ENCODE measurements around the gene GUK1.

GUK1 gene, protein sequence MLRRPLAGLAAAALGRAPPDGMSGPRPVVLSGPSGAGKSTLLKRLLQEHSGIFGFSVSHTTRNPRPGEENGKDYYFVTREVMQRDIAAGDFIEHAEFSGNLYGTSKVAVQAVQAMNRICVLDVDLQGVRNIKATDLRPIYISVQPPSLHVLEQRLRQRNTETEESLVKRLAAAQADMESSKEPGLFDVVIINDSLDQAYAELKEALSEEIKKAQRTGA

DNA sequence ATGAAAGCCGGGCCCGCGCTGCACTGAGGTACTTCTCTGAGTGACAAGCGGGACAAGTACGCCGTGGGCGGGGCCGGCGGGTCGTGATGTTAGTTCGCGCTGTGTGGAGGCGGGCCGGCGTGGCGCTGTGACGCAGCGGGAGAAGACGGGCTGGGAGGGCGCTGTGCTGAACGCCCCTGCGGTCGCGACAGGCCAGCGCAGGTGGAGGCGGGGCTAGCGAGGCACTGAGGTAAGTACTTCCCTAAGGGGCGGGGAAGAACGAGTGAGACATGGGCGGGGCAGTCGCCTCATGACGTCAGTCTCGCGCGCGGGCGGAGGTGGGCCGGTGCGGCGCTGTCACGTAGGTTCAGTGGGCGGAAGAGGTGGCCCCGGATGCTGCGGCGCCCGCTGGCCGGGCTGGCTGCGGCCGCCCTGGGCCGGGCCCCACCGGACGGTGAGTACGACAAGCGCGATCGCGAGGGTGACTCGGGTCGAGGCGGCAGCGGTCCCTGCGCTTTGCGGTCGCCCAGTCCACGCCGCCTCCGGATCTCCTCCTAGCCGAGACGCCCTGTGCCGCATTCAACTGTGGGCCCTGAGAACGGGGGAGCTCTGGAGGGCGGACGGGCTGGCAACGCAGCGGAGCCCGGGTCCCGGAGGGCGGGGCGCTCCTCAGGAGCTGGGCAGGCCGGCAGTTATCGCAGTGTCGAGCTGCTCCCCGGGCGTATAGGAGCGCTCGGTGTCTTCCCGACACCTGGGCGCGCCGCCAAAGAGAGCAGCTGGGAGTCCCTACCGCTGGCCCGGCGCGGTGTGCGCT lies at the start of gene GUK1:
TSS of gene GUK1 (plus strand) at position 349 of the 793 bp plus-strand sequence. CDS start at position 373, 24 bp downstream.
- peak; percentile 99 for TF ChIP-seq POLR2A (IDR thresholded peaks at IDR 0.05; ENCODE audit: low read depth, low read length)
- DNase-seq (ENCODE audit: insufficient read length, low spot score) (peak; percentile 92), FAIRE-seq (peak; percentile 68)

DNA sequence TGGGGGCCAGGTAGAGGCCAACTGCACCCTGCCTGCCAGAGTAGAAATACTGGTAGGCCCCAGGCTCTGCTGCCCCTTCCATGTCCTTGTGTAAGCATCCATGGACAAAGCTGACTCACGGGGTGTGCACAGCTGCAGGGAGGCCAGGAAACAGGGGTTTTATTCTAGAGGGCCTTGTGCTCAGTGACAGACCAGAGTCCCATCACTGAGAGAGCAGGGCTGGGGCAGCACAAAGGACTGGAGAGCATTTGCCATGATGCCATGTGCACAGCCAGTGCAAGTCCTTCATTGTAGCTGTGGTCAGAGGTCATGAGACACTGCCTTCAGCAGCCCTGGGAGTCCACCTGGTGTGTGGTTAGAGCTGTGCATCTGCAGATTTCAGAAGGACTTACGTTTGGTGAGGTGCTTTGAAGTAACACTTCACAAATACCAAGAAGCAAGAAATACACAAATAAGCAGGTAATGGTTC lies 49.4 kb upstream of the GUK1 start:
- FAIRE-seq (no peak), DNase-seq (ENCODE audit: insufficient read length, low spot score) (no peak)
- no peak for TF ChIP-seq POLR2A (IDR thresholded peaks at IDR 0.05; ENCODE audit: low read depth, low read length)

DNA sequence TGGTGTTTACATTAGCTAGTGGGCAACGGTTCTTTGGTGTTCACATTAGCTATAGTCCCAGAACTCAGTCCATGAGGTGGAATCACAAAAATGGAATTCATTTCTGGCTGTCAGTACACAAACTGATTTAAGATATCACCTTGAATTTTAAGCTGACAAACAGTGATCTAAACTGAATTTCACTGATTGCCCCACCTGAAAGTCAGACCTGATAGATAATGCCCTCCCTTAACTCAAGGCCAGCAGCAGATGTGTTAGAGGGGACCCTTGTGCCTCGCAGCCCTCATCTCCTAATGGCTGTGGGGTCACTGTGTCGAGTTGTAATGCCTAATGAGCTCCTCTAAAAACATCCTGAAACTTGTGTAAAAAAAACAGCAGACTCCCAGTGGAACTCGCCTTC lies 49.0 kb upstream of the GUK1 start:
- FAIRE-seq = no peak
- no peak for TF ChIP-seq POLR2A (IDR thresholded peaks at IDR 0.05; ENCODE audit: low read depth, low read length)
- DNase-seq (ENCODE audit: insufficient read length, low spot score) = no peak

DNA sequence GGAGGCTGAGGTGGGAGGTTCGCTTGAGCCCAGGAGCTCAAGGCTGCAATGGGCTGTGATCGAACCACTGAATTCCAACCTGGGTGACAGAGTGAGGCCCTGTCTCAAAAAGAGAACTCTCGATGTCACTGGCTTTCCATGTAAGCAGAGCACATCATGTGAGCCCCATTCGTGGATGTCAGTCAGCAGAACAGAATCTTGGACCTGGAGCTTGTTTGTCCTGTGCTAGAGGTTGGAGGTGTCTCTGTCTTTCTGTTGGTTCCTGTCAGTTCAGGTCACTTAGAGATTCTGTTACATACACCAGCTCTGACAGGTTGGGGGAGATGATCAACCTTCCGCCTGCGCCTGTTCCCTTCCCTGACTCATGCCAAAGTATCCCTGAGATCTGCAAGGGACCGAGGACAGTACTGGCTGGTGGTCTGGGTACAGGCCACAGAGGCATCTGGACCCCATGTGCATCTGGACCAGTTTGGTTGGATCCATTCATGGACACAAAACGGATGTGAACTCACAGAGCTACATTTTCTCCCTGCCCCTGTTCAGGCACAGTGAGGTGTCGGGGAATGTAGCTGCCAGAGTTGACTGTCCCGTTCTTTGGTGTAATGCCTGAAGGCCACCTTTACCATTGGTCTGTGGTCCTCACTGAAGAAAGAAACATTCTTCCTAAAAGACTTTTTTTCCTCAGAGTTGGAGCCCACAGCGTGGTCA lies 47.6 kb upstream of the GUK1 start:
- DNase-seq (ENCODE audit: insufficient read length, low spot score) (no peak), FAIRE-seq (no peak)
- no peak for TF ChIP-seq POLR2A (IDR thresholded peaks at IDR 0.05; ENCODE audit: low read depth, low read length)

DNA sequence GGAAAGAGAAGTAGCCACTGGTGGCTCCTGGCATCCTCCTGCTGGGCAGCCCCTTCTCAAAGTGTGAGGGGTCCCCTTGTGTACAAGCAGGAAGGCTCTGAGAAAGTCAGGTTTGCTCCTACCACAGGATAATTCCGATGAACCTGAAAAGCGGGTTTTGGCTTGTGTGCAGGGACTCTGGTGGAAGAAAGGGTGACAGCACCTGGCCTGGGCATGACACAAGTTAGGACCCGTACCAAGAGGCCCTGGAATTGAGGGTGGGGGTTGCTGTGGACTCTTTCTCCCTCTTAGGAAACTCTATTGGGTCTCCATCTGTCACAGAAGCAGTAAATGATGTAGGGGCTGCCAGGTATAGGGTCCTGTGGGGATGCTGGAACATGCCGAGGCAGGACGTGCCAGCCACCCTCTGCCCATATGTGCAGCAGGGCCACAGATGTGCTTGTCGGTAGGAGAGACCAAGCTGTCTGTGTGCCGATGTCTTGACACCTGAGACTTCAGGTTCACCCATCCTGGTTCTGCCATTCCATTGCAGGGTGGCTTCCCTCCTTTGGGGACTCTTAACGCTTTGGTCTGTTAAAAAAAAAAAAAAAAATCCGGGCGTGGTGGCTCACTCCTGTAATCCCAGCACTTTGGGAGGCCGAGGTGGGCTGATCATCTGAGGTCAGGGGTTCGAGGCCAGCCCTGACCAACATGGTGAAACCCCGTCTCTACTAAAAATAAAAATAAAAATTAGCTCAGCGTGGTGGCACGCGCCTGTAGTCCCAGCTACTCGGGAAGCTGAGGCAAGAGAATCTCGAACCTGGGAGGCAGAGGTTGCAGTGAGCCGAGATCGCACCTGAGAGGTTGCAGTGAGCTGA lies 46.8 kb upstream of the GUK1 start:
- FAIRE-seq (no peak), DNase-seq (ENCODE audit: insufficient read length, low spot score) (no peak)
- TF ChIP-seq POLR2A (IDR thresholded peaks at IDR 0.05; ENCODE audit: low read depth, low read length) = no peak

DNA sequence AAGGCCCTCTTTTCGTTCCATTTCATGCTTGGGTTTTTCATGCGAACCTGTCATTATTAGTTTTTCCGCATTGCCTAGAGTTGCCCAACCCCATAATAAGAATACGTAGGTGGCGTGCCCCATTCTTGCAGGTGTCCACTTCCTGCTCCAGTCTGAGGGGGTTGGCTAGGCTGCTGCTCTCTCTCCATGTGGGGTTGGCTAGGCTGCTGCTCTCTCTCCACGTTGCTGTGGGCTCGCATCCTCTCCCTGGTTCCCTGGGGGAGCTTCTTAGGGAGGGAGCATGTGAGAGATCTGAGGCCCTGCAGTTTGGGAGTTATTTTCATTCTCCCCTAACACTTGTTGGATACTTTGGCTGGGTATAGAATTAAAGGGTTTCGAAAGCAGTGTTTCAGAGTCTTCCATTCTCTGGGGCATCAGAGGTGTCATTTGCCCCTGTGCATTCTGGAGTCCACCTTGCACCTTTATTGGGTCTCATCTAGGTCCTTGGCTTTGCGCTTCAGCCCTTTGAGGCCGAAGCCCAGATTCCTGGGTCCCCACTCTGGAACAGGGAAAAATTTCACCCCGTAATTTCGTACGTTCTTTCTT lies 45.6 kb upstream of the GUK1 start:
- FAIRE-seq (no peak), DNase-seq (ENCODE audit: insufficient read length, low spot score) (no peak)
- TF ChIP-seq POLR2A (IDR thresholded peaks at IDR 0.05; ENCODE audit: low read depth, low read length) = no peak

DNA sequence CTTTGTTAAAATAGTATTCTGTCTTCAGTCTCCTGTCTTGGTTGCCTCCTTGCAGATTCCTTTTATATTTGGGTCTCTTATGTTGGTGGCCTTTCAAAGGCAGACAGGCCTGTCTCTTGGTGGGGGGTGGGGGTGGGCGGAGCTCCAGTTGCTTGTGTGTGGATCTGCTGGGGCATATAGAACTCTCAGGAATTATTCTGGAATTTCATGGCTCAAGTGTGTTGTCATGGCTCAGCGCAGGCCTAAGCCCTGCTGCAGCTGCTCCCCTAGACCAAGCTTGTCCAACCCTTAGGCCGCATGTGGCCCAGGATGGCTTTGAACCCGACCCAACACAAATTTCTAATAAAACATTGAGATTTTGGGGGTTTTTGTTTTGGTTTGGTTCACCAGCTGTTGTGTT lies 44.9 kb upstream of the GUK1 start:
- TF ChIP-seq POLR2A (IDR thresholded peaks at IDR 0.05; ENCODE audit: low read depth, low read length) = no peak
- no peak for DNase-seq (ENCODE audit: insufficient read length, low spot score)
- FAIRE-seq = no peak

DNA sequence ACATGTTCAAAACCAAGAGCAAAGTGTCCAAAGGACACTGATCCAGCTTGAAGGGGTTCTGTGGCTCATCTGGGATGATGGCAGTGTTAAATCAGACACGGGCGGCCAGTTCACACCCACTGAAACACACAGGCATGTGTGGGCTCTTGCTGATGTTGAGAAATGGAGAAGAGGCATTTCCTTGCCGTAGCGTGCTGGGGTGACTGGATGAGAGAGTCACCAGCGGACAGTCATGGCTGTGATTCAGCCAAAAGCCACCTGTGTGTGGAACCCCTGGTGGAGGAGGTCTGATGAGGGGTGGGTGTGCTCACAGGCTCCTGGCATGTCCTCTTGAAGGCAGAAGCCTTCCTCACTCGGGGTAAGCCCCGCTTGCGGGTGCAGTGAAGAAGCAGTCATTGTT lies 44.1 kb upstream of the GUK1 start:
- DNase-seq (ENCODE audit: insufficient read length, low spot score) (no peak), FAIRE-seq (no peak)

DNA sequence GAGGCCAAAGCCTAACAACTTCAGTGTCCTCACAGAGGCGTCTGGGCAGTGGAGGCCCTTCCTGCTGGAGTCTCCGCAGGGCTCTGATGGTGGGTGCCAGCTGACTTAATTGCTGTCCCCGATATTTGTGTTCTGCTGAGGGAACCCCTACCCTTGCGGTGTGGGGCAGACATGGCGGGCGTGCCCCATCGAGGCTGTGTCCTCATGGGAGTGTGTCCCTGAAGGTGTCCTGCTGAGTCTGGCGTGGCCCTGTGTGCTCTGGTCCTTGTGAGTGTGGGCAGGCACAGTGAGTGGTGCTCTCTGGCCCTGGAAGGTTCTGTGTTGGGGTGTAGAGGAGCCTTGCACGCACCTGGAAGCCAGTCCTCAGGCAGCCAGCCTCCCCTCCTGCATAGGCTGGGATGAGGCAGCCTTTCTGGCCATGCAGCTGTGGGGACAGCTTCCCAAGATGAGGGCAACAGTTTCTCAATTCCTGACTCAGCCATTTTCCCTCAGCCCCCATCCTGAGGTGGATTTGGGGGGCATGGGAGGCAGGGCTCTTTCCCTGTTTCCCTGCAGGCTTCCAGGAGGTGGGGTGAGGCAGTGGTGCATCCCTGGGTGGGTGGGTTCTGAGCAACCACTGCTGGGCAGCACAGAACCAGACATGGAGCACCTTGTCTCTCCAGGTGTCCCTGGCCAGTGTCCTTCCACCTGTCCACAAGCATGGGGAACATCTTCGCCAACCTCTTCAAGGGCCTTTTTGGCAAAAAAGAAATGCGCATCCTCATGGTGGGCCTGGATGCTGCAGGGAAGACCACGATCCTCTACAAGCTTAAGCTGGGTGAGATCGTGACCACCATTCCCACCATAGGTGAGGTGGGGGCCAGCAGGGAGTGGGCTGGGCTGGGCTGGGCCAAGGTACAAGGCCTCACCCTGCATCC lies 43.4 kb upstream of the GUK1 start:
- DNase-seq (ENCODE audit: insufficient read length, low spot score) (no peak), FAIRE-seq (no peak)
- TF ChIP-seq POLR2A (IDR thresholded peaks at IDR 0.05; ENCODE audit: low read depth, low read length) = no peak

More for the DNA sequence above, 44.1 kb upstream of the GUK1 start:
- no peak for TF ChIP-seq POLR2A (IDR thresholded peaks at IDR 0.05; ENCODE audit: low read depth, low read length)

DNA sequence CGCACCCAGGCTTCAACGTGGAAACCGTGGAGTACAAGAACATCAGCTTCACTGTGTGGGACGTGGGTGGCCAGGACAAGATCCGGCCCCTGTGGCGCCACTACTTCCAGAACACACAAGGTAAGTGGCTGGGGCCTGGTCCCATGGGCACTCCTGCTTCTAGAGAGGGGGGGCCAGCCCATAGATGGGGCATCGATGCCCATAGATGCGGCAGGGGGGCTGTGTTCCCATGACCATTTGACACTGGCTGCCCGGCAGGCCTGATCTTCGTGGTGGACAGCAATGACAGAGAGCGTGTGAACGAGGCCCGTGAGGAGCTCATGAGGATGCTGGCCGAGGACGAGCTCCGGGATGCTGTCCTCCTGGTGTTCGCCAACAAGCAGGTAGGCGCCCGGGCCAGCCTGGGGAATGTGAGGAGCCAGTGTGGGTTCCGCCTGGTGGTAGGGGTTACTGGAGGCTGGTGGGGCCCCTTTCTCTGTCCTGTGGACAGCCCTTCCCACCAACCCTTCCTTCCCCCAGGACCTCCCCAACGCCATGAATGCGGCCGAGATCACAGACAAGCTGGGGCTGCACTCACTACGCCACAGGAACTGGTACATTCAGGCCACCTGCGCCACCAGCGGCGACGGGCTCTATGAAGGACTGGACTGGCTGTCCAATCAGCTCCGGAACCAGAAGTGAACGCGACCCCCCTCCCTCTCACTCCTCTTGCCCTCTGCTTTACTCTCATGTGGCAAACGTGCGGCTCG lies 42.6 kb upstream of the GUK1 start:
- no peak for TF ChIP-seq POLR2A (IDR thresholded peaks at IDR 0.05; ENCODE audit: low read depth, low read length)
- DNase-seq (ENCODE audit: insufficient read length, low spot score) = no peak
- FAIRE-seq = no peak

DNA sequence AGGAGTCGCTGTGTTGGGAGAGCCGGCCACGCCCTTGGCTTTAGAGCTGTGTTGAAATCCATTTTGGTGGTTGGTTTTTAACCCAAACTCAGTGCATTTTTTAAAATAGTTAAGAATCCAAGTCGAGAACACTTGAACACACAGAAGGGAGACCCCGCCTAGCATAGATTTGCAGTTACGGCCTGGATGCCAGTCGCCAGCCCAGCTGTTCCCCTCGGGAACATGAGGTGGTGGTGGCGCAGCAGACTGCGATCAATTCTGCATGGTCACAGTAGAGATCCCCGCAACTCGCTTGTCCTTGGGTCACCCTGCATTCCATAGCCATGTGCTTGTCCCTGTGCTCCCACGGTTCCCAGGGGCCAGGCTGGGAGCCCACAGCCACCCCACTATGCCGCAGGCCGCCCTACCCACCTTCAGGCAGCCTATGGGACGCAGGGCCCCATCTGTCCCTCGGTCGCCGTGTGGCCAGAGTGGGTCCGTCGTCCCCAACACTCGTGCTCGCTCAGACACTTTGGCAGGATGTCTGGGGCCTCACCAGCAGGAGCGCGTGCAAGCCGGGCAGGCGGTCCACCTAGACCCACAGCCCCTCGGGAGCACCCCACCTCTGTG lies 41.7 kb upstream of the GUK1 start:
- TF ChIP-seq POLR2A (IDR thresholded peaks at IDR 0.05; ENCODE audit: low read depth, low read length) = no peak
- no peak for FAIRE-seq
- DNase-seq (ENCODE audit: insufficient read length, low spot score) = no peak
